HTR-8/SVneo (cell line): Measurements from ENCODE around the gene TECR.
"Not testable (repeated sequence)": the region's sequence is repeated elsewhere in the genome, so short reads cannot be mapped to it uniquely, and the experiment has no call there.

Source experiments
- DNase-seq: peaks from one replicate; pipeline ENCODE4 v3.0.0; 2011; ENCODE audit warnings: low spot score, mixed read lengths; ENCODE audit not compliant: insufficient read length
- FAIRE-seq: peaks from 2 replicates; lab custom pipeline; 2011; peaks lifted over from hg19 to GRCh38; lab: Jason Lieb, UNC

TECR gene

GRCh38 chr19:14530506-14530905, 1.1 kb downstream of the TECR start:
- no peak for DNase-seq
- FAIRE-seq, result no peak

- FAIRE-seq, result no peak
- no peak for DNase-seq
These were observed 4.1 kb downstream of the TECR start for GRCh38 chr19:14533450-14533849.

- DNase-seq, result no peak
- no peak for FAIRE-seq
These were observed 7.7 kb downstream of the TECR start for GRCh38 chr19:14536926-14537692.

GRCh38 chr19:14540741-14541525, 11.5 kb downstream of the TECR start:
- DNase-seq (no peak), FAIRE-seq (no peak)

- not testable (repeated sequence) for FAIRE-seq, DNase-seq
These were observed 12.6 kb downstream of the TECR start for GRCh38 chr19:14541979-14542378.

- FAIRE-seq, result no peak
- no peak for DNase-seq
These were observed 13.4 kb downstream of the TECR start for GRCh38 chr19:14542711-14543328.

- peak; percentile 60 for FAIRE-seq
- DNase-seq, result no peak
These were observed 14.7 kb downstream of the TECR start for GRCh38 chr19:14544047-14544446.

- FAIRE-seq (no peak), DNase-seq (no peak)
These were observed 15.8 kb downstream of the TECR start for GRCh38 chr19:14544977-14545715.

- FAIRE-seq, result no peak
- no peak for DNase-seq
These were observed 16.3 kb downstream of the TECR start for GRCh38 chr19:14545716-14546082.

GRCh38 chr19:14550201-14550754, 20.9 kb downstream of the TECR start:
- DNase-seq, result no peak
- no peak for FAIRE-seq

- DNase-seq, FAIRE-seq: not testable (repeated sequence)
These were observed 22.0 kb downstream of the TECR start for GRCh38 chr19:14551134-14552005.

GRCh38 chr19:14552006-14552360, 22.6 kb downstream of the TECR start:
- DNase-seq, FAIRE-seq: not testable (repeated sequence)

GRCh38 chr19:14553042-14553938, 23.9 kb downstream of the TECR start:
- no peak for DNase-seq
- no peak for FAIRE-seq

GRCh38 chr19:14553939-14554243, 24.5 kb downstream of the TECR start:
- DNase-seq (no peak), FAIRE-seq (no peak)

GRCh38 chr19:14554382-14554812, 25.0 kb downstream of the TECR start:
- DNase-seq (no peak), FAIRE-seq (no peak)

GRCh38 chr19:14555918-14556661, 26.7 kb downstream of the TECR start:
- FAIRE-seq (peak; percentile 64), DNase-seq (no peak)

GRCh38 chr19:14556662-14557188, 27.3 kb downstream of the TECR start:
- peak; percentile 78 for DNase-seq
- FAIRE-seq, result peak; percentile 54
